Measurements from ENCODE around the gene CLCN7. TPM values are rescaled to one million over a fixed set of nuclear protein-coding genes. Genes with fewer than 3 reads are reported as not detected.
A peak's percentile ranks its signal among the peaks of the same experiment; 100 is the strongest.

The CLCN7 gene
- total and polyA plus RNA-seq, 2 of the 13 experiments (the other 11 are each of a cell fraction or from before 2014, with no cell fraction given) = 24.6 to 25.1 TPM

DNA sequence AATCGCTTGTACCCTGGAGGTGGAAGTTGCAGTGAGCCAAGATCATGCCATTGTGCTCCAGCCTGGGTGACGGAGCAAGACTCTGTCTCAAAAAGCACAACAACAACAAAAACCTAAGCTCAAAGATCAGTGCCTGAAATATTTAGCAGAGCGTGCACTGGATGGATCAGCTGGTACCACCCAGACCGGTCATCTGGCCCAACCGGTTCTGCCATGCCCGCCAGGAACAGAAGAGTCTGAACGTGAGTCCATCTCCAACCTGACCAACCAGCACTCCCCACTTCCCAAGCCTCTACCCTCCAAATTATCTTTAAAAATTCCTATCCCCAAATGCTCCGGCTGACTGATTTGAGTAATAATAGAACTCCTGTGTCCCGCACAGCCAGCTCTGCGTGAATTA is 52.8 kb downstream of the CLCN7 start:
- POLR2A ChIA-PET = interaction anchor here (2.4 to 3.2 kb wide), 2 partner anchors 8 to 16 kb away, joined by 19 to 47 read pairs; partner anchors contain the start of gene PERCC1
- no peak overlapping the region for H3K4me2 ChIP-seq (ENCODE audit: low read depth, low read length)

DNA sequence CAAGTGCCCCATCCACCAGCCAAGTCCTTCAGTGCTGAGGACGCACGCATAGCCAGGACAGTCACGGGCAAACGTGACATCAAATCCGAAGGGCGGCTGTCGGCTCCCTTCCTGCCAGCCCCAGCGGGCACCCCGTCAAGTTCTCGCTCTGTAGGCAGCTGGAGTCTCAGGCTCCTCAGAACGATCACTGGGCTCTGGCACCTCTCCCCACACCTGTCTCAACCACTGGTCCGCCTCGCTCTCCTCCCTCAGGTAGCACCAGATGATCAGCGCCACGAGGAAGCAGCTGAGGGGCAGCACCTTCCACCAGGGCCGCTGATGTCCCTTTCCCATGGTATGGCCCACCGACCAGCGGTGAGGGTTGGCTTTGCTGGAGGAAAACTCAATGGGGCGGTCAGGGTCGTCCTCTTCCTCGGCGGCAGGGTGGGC is 54.7 kb downstream of the CLCN7 start:
- CTCF ChIA-PET (ENCODE audit: low intra/inter-chr PET ratio, low total read pairs) = no interaction called here
- peaks cover 29% of the 10 kb centered on the region for H3K4me1 ChIP-seq (ENCODE audit: insufficient read depth, low read length)
- no peak overlapping the region for H2AFZ ChIP-seq (ENCODE audit: low read length)
- peak; percentile 39 for ATAC-seq
- in situ Hi-C loops (cut with HindIII; ENCODE audit: extremely low pct_ligation_motif_present, low pct_unique_long_range_greater_than_20kb) = no loop called here
- POLR2A ChIA-PET = interaction anchor here (0.9 to 3.2 kb wide), 11 partner anchors 10 to 363 kb away, joined by 4 to 47 read pairs (median 7); partner anchors contain the start of genes CRAMP1, IFT140, NUBP2 and PERCC1
- peak overlapping the region; percentile 94 to 100 (median 95) for H3K4me3 ChIP-seq (replicated peaks in 1 of 3; ENCODE audit: insufficient read depth in 1 of 3, low read depth in 2 of 3, low read length in 3 of 3)
- H3K36me3 ChIP-seq (replicated peaks in 1 of 2; ENCODE audit: control insufficient read depth in 1 of 2, insufficient read depth in 2 of 2, low read length in 2 of 2) = no peaks in the 10 kb centered on the region; a peak in 1 of 5 replicates
- TSS peak; percentile 89 for BruUV-seq (replicated peaks)
- no peaks in the 10 kb centered on the region for H4K20me1 ChIP-seq (ENCODE audit: insufficient read depth, low read length)
- no peak for FAIRE-seq
- peak overlapping the region; percentile 95 for H3K4me2 ChIP-seq (ENCODE audit: low read depth, low read length)
- no peak for DNase-seq (ENCODE audit: low spot score)
- no peaks in the 10 kb centered on the region; a peak in 1 of 5 replicates for H3K27me3 ChIP-seq (ENCODE audit: control insufficient read depth in 1 of 2, insufficient read depth in 2 of 2, low read length in 2 of 2)
- intact Hi-C loops (cut with micrococcal nuclease; ENCODE audit: unreplicated experiment) = no loop called here
- peaks cover 16% of the 10 kb centered on the region for H3K79me2 ChIP-seq (ENCODE audit: insufficient read depth, low read length)
- H3K27ac ChIP-seq (ENCODE audit: extremely low read length, insufficient read depth, low read length) = peak overlapping the region; percentile 82
- H3K9ac ChIP-seq (ENCODE audit: insufficient read depth, low read depth, low read length) = peak overlapping the region; percentile 93
- H3K9me3 ChIP-seq (ENCODE audit: low read length) = no peaks in the 10 kb centered on the region
- WGBS (ENCODE audit: low lambda C conversion rate) = 2% methylated on average over 15 of the region's 22 CpGs
- 0 out of 2 replicates have a peak, but pooled peaks have one; percentile 16 for TF ChIP-seq ZNF720 (CRISPR knock-in tag; IDR thresholded peaks at IDR 0.05)
- no peak for TF ChIP-seq MBD4 (IDR thresholded peaks at IDR 0.05; ENCODE audit: borderline replicate concordance, low read length)
- TF ChIP-seq, protein P1, sequence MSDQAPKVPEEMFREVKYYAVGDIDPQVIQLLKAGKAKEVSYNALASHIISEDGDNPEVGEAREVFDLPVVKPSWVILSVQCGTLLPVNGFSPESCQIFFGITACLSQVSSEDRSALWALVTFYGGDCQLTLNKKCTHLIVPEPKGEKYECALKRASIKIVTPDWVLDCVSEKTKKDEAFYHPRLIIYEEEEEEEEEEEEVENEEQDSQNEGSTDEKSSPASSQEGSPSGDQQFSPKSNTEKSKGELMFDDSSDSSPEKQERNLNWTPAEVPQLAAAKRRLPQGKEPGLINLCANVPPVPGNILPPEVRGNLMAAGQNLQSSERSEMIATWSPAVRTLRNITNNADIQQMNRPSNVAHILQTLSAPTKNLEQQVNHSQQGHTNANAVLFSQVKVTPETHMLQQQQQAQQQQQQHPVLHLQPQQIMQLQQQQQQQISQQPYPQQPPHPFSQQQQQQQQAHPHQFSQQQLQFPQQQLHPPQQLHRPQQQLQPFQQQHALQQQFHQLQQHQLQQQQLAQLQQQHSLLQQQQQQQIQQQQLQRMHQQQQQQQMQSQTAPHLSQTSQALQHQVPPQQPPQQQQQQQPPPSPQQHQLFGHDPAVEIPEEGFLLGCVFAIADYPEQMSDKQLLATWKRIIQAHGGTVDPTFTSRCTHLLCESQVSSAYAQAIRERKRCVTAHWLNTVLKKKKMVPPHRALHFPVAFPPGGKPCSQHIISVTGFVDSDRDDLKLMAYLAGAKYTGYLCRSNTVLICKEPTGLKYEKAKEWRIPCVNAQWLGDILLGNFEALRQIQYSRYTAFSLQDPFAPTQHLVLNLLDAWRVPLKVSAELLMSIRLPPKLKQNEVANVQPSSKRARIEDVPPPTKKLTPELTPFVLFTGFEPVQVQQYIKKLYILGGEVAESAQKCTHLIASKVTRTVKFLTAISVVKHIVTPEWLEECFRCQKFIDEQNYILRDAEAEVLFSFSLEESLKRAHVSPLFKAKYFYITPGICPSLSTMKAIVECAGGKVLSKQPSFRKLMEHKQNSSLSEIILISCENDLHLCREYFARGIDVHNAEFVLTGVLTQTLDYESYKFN (CRISPR knock-in tag; conservative IDR thresholded peaks at IDR 0.05) = no peak
- 0 out of 2 replicates have a peak, but pooled peaks have one; percentile 60 for TF ChIP-seq ZNF512 (CRISPR knock-in tag; IDR thresholded peaks at IDR 0.05)

More for the DNA sequence above, 52.8 kb downstream of the CLCN7 start:
- Histone ChIP-seq H3K9me3 (ENCODE audit: low read length) (no peaks in the 10 kb centered on the region), H3K4me1 (ENCODE audit: insufficient read depth, low read length) (peaks cover 30% of the 10 kb centered on the region), H3K36me3 (replicated peaks in 1 of 2; ENCODE audit: control insufficient read depth in 1 of 2, insufficient read depth in 2 of 2, low read length in 2 of 2) (no peaks in the 10 kb centered on the region; a peak in 1 of 5 replicates), H3K27ac (ENCODE audit: extremely low read length, insufficient read depth, low read length) (no peak overlapping the region), H3K27me3 (ENCODE audit: control insufficient read depth in 1 of 2, insufficient read depth in 2 of 2, low read length in 2 of 2) (peaks cover 0 to 9% of the 10 kb centered on the region in 2 experiments; a peak in 1 of 5 replicates), H3K79me2 (ENCODE audit: insufficient read depth, low read length) (peaks cover 16% of the 10 kb centered on the region), H3K4me3 (replicated peaks in 1 of 3; ENCODE audit: insufficient read depth in 1 of 3, low read depth in 2 of 3, low read length in 3 of 3) (no peak overlapping the region), H2AFZ (ENCODE audit: low read length) (no peak overlapping the region), H4K20me1 (ENCODE audit: insufficient read depth, low read length) (no peaks in the 10 kb centered on the region), H3K9ac (ENCODE audit: insufficient read depth, low read depth, low read length) (no peak overlapping the region)
- DNase-seq (ENCODE audit: low spot score) (no peak), ATAC-seq (no peak), FAIRE-seq (no peak)
- 87% methylated on average over 10 of the region's 10 CpGs for WGBS (ENCODE audit: low lambda C conversion rate)
- intact Hi-C loops (cut with micrococcal nuclease; ENCODE audit: unreplicated experiment) = no loop called here
- no TSS peak for BruUV-seq (replicated peaks)
- CTCF ChIA-PET (ENCODE audit: low intra/inter-chr PET ratio, low total read pairs) = no interaction called here
- in situ Hi-C loops (cut with HindIII; ENCODE audit: extremely low pct_ligation_motif_present, low pct_unique_long_range_greater_than_20kb) = no loop called here
- TF ChIP-seq ZNF44 (CRISPR knock-in tag; IDR thresholded peaks at IDR 0.05) = no peak
- no peak for TF ChIP-seq ONECUT2 (CRISPR knock-in tag; IDR thresholded peaks at IDR 0.05)
- TF ChIP-seq ZMYM2 (CRISPR knock-in tag; IDR thresholded peaks at IDR 0.05) = no peak
- no peak for TF ChIP-seq ZNF563 (CRISPR knock-in tag; IDR thresholded peaks at IDR 0.05)
- TF ChIP-seq TCF7 (IDR thresholded peaks at IDR 0.05; ENCODE audit: low read depth) = no peak
- no peak for TF ChIP-seq ZEB1 (IDR thresholded peaks at IDR 0.05; ENCODE audit: insufficient replicate concordance, low read depth)
- TF ChIP-seq ZNF329 (CRISPR knock-in tag; IDR thresholded peaks at IDR 0.05; ENCODE audit: low read depth) = no peak
- TF ChIP-seq SP2 (CRISPR knock-in tag; IDR thresholded peaks at IDR 0.05) = no peak
- no peak for TF ChIP-seq ZNF639 (CRISPR knock-in tag; conservative IDR thresholded peaks at IDR 0.05)
